Limb (tissue), 2 donors: Measurements from ENCODE around the gene FGF14.

Source experiments
- DNase-seq, 2 donors: peaks; one replicate each; pipeline ENCODE4 v3.0.0-alpha.2; 2016; ENCODE audit errors: extremely low spot score in 2 of 2

Gene FGF14

GRCh38 chr13:102251817-102252216 lies 150.0 kb downstream of the FGF14 start:
- DNase-seq: no peak

GRCh38 chr13:102250448-102250847 lies 151.4 kb downstream of the FGF14 start:
- DNase-seq: no peak

GRCh38 chr13:102244607-102245227 lies 157.1 kb downstream of the FGF14 start:
- no peak for DNase-seq

- DNase-seq: no peak
Observed at GRCh38 chr13:102240110-102240509, 161.7 kb downstream of the FGF14 start.

- no peak for DNase-seq
Observed at GRCh38 chr13:102237230-102237629, 164.6 kb downstream of the FGF14 start.

GRCh38 chr13:102236830-102237229 lies 165.0 kb downstream of the FGF14 start:
- DNase-seq: no peak

- no peak for DNase-seq
Observed at GRCh38 chr13:102236341-102236740, 165.5 kb downstream of the FGF14 start.

- DNase-seq: no peak
Observed at GRCh38 chr13:102235689-102236088, 166.2 kb downstream of the FGF14 start.

GRCh38 chr13:102234618-102235017 lies 167.2 kb downstream of the FGF14 start:
- DNase-seq: no peak

- no peak for DNase-seq
Observed at GRCh38 chr13:102233566-102234208, 168.2 kb downstream of the FGF14 start.

- no peak for DNase-seq
Observed at GRCh38 chr13:102231479-102231878, 170.4 kb downstream of the FGF14 start.

- no peak for DNase-seq
Observed at GRCh38 chr13:102227741-102228140, 174.1 kb downstream of the FGF14 start.

GRCh38 chr13:102226591-102226990 lies 175.3 kb downstream of the FGF14 start:
- DNase-seq: no peak

GRCh38 chr13:102225892-102226291 lies 176.0 kb downstream of the FGF14 start:
- no peak for DNase-seq

GRCh38 chr13:102220681-102221228 lies 181.1 kb downstream of the FGF14 start:
- no peak for DNase-seq

GRCh38 chr13:102214956-102215355 lies 186.9 kb downstream of the FGF14 start:
- no peak for DNase-seq

GRCh38 chr13:102212729-102213128 lies 189.1 kb downstream of the FGF14 start:
- DNase-seq: no peak

GRCh38 chr13:102208347-102208746 lies 193.5 kb downstream of the FGF14 start:
- DNase-seq: no peak

- DNase-seq: no peak
Observed at GRCh38 chr13:102207680-102208342, 194.0 kb downstream of the FGF14 start.

GRCh38 chr13:102203718-102204117 lies 198.1 kb downstream of the FGF14 start:
- DNase-seq: no peak

- DNase-seq: no peak
Observed at GRCh38 chr13:102198418-102199311, 203.2 kb downstream of the FGF14 start.

GRCh38 chr13:102197193-102197592 lies 204.7 kb downstream of the FGF14 start:
- DNase-seq: no peak
